ENCODE measurements around the gene KRTAP19-6. TPM values are rescaled to one million over a fixed set of nuclear protein-coding genes. Genes with fewer than 3 reads are reported as not detected.

KRTAP19-6 gene
- total RNA-seq: not detected

- DNase-seq: no peak
- no peak within 1 kb of the TSS for H3K4me3 Mint-ChIP-seq
- H3K4me1 Mint-ChIP-seq (ENCODE audit: low read depth): no peaks in the 10 kb centered on the region
- no peaks in the 10 kb centered on the region for H3K36me3 Mint-ChIP-seq (ENCODE audit: insufficient read depth)
- H3K9me3 Mint-ChIP-seq: peaks cover 4% of the 10 kb centered on the region
- ATAC-seq: no peak
- H3K27me3 Mint-ChIP-seq (ENCODE audit: low read depth): no peaks in the 10 kb centered on the region
Observed at GRCh38 chr21:30541764-30542163, at the start of gene KRTAP19-6. Gene KRTAP19-6 (minus strand): TSS chr21:30541864. CDS start chr21:30541833, 31 bp downstream.

DNA sequence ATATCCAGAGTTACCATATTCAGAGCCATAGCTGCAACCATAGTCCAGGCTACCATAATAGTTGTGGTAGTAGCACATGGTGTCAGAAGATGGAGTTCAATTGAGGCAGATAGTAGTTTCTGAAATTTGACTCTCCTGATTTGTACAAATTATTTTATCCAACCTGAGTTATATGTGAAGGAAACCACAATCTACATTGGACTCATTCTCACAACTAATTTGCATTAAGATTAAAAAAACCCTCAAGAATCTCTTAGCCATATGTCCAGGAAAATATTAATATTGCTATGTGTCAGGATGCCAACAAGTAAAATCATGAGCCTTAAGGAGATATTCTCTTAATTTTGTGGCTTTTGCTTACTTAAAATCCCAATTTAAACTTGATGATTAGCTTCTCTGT lies 48.6 kb upstream of the KRTAP19-6 start, which contains the start of gene KRTAP22-2:
Gene KRTAP22-2 (minus strand): TSS at position 101 of the 400 bp plus-strand sequence.
- no peaks in the 10 kb centered on the region for H3K4me1 Mint-ChIP-seq (ENCODE audit: low read depth)

DNA sequence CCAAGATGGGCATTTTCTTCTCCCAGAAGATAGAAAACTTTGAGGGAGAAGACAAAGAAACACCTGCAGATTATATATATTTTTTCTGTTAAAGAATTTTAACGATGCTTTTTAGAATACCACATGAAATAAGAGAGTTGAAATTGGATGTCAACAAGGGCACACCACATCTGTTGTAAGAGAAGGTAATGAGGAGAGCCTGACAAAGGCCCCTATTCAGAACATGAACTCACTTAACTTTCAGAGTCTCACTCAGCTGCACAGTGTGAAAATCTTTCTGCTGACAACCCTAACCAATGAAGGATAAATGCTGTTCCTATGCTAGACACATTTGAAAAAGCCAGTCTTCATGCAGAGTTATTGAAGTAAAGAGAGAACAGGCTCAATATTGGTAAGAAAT lies 41.2 kb upstream of the KRTAP19-6 start:
- Mint-ChIP-seq H3K9me3 (no peaks in the 10 kb centered on the region), H3K4me1 (ENCODE audit: low read depth) (no peaks in the 10 kb centered on the region), H3K27me3 (ENCODE audit: low read depth) (no peaks in the 10 kb centered on the region), H3K4me3 (no peak overlapping the region), H3K36me3 (ENCODE audit: insufficient read depth) (no peaks in the 10 kb centered on the region)
- no peak for DNase-seq
- no peak for ATAC-seq

More for the DNA sequence above, 48.6 kb upstream of the KRTAP19-6 start, which contains the start of gene KRTAP22-2:
- Mint-ChIP-seq H3K9me3 (no peaks in the 10 kb centered on the region), H3K36me3 (ENCODE audit: insufficient read depth) (no peaks in the 10 kb centered on the region), H3K27me3 (ENCODE audit: low read depth) (no peaks in the 10 kb centered on the region), H3K4me3 (no peak within 1 kb of the TSS)
- no peak for ATAC-seq
- DNase-seq: no peak

- no peaks in the 10 kb centered on the region for H3K4me1 Mint-ChIP-seq (ENCODE audit: low read depth)
- no peaks in the 10 kb centered on the region for H3K36me3 Mint-ChIP-seq (ENCODE audit: insufficient read depth)
- no peaks in the 10 kb centered on the region for H3K9me3 Mint-ChIP-seq
- H3K27me3 Mint-ChIP-seq (ENCODE audit: low read depth): no peaks in the 10 kb centered on the region
- ATAC-seq: no peak
- DNase-seq: no peak
- no peak overlapping the region for H3K4me3 Mint-ChIP-seq
Observed at GRCh38 chr21:30580132-30580531, 38.5 kb upstream of the KRTAP19-6 start.

- Mint-ChIP-seq H3K9me3 (no peaks in the 10 kb centered on the region), H3K36me3 (ENCODE audit: insufficient read depth) (no peaks in the 10 kb centered on the region), H3K4me3 (no peak overlapping the region), H3K4me1 (ENCODE audit: low read depth) (no peaks in the 10 kb centered on the region), H3K27me3 (ENCODE audit: low read depth) (no peaks in the 10 kb centered on the region)
- DNase-seq (no peak), ATAC-seq (no peak)
Observed at GRCh38 chr21:30579346-30579745, 37.7 kb upstream of the KRTAP19-6 start.

GRCh38 chr21:30577766-30578165 lies 36.1 kb upstream of the KRTAP19-6 start:
- Mint-ChIP-seq H3K27me3 (ENCODE audit: low read depth) (no peaks in the 10 kb centered on the region), H3K9me3 (no peaks in the 10 kb centered on the region), H3K4me3 (no peak overlapping the region), H3K36me3 (ENCODE audit: insufficient read depth) (no peaks in the 10 kb centered on the region), H3K4me1 (ENCODE audit: low read depth) (no peaks in the 10 kb centered on the region)
- DNase-seq (no peak), ATAC-seq (peak; percentile 56 to 79)

GRCh38 chr21:30567617-30568016 lies 26.0 kb upstream of the KRTAP19-6 start:
- ATAC-seq: no peak
- Mint-ChIP-seq H3K27me3 (ENCODE audit: low read depth) (no peaks in the 10 kb centered on the region), H3K4me1 (ENCODE audit: low read depth) (no peaks in the 10 kb centered on the region), H3K36me3 (ENCODE audit: insufficient read depth) (no peaks in the 10 kb centered on the region), H3K9me3 (peaks cover 5% of the 10 kb centered on the region), H3K4me3 (no peak overlapping the region)
- no peak for DNase-seq

DNA sequence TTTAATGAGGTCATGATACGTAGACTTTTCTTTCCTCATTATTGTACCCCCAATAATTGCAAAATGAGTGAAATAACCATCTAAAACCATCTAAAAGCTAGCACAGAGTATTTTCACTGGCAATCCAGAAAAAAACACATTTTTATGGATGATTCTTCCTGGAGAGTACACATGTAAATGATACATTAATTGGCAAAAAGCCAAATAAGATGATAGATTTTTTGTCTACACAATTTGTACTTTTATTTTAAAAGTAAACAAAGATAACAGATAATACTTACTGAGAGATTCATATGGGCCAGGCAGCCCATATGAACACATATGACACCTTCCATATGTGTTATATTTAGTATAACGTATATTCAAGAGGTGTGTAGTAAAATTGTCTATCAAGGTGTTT lies 22.0 kb upstream of the KRTAP19-6 start:
- no peak for DNase-seq
- no peaks in the 10 kb centered on the region for H3K9me3 Mint-ChIP-seq
- no peaks in the 10 kb centered on the region for H3K27me3 Mint-ChIP-seq (ENCODE audit: low read depth)
- no peaks in the 10 kb centered on the region for H3K36me3 Mint-ChIP-seq (ENCODE audit: insufficient read depth)
- H3K4me3 Mint-ChIP-seq: no peak overlapping the region
- no peaks in the 10 kb centered on the region for H3K4me1 Mint-ChIP-seq (ENCODE audit: low read depth)
- ATAC-seq: no peak

DNA sequence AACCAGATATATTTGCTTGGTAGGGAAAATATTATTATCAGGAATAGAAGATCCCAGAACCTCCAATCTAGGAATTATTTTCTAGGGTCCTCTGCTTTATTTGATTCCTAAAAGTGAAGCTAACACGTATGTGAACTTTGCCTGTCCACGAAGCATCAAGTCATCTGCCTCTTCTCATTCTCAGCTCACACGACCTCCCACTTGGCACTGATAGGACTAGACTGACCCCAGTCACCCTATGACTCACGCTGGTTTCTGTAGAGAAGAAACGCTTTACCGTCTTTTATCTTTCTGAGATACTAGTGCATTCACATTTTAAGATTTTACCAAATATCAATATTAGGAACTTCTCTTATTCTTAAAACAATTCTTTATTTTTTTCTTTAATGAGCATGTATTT lies 21.4 kb upstream of the KRTAP19-6 start:
- no peaks in the 10 kb centered on the region for H3K4me1 Mint-ChIP-seq (ENCODE audit: low read depth)
- H3K27me3 Mint-ChIP-seq (ENCODE audit: low read depth): no peaks in the 10 kb centered on the region
- DNase-seq: no peak
- H3K9me3 Mint-ChIP-seq: no peaks in the 10 kb centered on the region
- H3K36me3 Mint-ChIP-seq (ENCODE audit: insufficient read depth): no peaks in the 10 kb centered on the region
- ATAC-seq: no peak
- H3K4me3 Mint-ChIP-seq: no peak overlapping the region

DNA sequence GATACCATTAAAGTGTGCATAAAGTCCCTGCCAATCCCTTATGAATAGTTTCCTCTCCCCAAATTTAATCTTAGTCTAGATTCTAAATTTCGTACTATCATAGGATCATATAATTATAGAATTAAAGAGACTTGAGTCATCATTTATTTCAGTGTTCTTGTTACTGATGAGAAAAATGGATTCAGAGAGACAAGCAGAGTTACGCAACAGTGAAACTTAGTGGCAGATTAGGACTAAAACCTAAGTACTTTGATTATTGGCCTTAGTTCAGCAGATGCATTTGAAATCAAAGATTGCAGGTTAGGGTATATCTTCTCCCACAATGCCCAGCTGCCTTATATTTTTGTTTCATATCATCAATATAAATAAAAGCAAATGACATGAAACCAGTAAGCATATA lies 20.3 kb upstream of the KRTAP19-6 start:
- Mint-ChIP-seq H3K27me3 (ENCODE audit: low read depth) (no peaks in the 10 kb centered on the region), H3K36me3 (ENCODE audit: insufficient read depth) (no peaks in the 10 kb centered on the region), H3K4me1 (ENCODE audit: low read depth) (no peaks in the 10 kb centered on the region), H3K9me3 (no peaks in the 10 kb centered on the region), H3K4me3 (no peak overlapping the region)
- ATAC-seq: no peak
- DNase-seq: no peak

DNA sequence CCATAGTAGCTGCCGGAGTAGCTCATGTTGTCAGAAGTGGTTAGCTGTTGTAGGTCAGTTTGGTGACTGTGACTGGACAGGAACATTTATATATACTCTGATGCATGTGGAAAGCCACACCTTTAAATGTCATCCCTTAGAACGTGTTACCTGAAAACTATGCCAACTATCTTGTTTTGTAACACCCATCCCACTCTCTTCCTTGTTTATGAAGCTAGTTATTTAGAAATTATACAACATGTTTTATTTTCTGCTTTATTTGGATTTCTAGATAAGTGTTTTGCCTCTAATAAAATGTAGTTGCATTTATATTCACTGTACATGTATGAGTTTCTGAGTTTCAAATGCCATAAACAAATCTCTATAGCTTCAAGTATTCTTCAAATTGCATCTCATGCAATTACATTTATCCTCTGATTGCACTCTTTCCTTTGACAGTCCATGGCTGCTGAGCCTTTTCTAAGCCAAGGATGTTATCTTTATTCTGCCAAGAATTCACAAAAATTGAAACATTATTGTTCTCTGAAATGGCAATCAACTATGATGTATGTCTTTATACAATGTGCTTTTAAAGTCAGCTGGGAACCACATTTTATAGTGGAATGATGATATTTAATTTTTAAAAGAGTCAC lies 19.7 kb upstream of the KRTAP19-6 start, which contains the start of gene KRTAP19-7:
Gene KRTAP19-7 (minus strand): TSS at position 51 of the 632 bp plus-strand sequence. CDS start 25 bp downstream, at position 26.
- no peaks in the 10 kb centered on the region for H3K36me3 Mint-ChIP-seq (ENCODE audit: insufficient read depth)
- H3K4me3 Mint-ChIP-seq: no peak within 1 kb of the TSS
- no peaks in the 10 kb centered on the region for H3K27me3 Mint-ChIP-seq (ENCODE audit: low read depth)
- ATAC-seq: no peak
- no peaks in the 10 kb centered on the region for H3K9me3 Mint-ChIP-seq
- H3K4me1 Mint-ChIP-seq (ENCODE audit: low read depth): no peaks in the 10 kb centered on the region
- no peak for DNase-seq

- H3K27me3 Mint-ChIP-seq (ENCODE audit: low read depth): no peaks in the 10 kb centered on the region
- DNase-seq (no peak), ATAC-seq (no peak)
- no peak overlapping the region for H3K4me3 Mint-ChIP-seq
- H3K4me1 Mint-ChIP-seq (ENCODE audit: low read depth): no peaks in the 10 kb centered on the region
- H3K36me3 Mint-ChIP-seq (ENCODE audit: insufficient read depth): no peaks in the 10 kb centered on the region
- H3K9me3 Mint-ChIP-seq: peaks cover 11% of the 10 kb centered on the region
Observed at GRCh38 chr21:30555095-30555494, 13.4 kb upstream of the KRTAP19-6 start.

DNA sequence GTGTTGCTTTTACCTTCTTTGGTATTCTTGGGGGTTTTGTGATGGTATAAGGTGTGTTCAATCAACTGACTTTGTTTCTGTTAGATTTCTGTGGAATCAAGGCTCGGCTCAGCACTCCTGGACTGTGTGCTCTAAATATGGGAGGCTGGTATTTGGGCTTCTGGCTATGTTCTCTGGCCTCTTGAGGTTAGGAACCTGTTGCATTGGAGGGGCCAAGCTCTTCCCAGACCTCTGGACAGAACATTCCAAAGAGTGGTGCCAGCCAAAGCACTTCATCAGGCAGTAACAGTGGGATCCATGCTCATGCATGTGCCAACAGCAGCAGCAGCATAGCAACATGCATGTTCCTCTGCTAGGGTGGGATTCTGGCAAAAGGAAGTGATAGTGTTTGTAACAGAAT lies 11.1 kb upstream of the KRTAP19-6 start:
- Mint-ChIP-seq H3K4me1 (ENCODE audit: low read depth) (no peaks in the 10 kb centered on the region), H3K27me3 (ENCODE audit: low read depth) (peaks cover 2% of the 10 kb centered on the region), H3K4me3 (no peak overlapping the region), H3K36me3 (ENCODE audit: insufficient read depth) (no peaks in the 10 kb centered on the region), H3K9me3 (peaks cover 11% of the 10 kb centered on the region)
- ATAC-seq (no peak), DNase-seq (no peak)

- no peak for DNase-seq
- Mint-ChIP-seq H3K4me1 (ENCODE audit: low read depth) (no peaks in the 10 kb centered on the region), H3K9me3 (no peaks in the 10 kb centered on the region), H3K27me3 (ENCODE audit: low read depth) (no peaks in the 10 kb centered on the region), H3K4me3 (no peak overlapping the region), H3K36me3 (ENCODE audit: insufficient read depth) (no peaks in the 10 kb centered on the region)
- ATAC-seq: no peak
Observed at GRCh38 chr21:30518876-30519275, 22.8 kb downstream of the KRTAP19-6 start.

- no peak for DNase-seq
- Mint-ChIP-seq H3K4me1 (ENCODE audit: low read depth) (no peaks in the 10 kb centered on the region), H3K9me3 (no peaks in the 10 kb centered on the region), H3K36me3 (ENCODE audit: insufficient read depth) (no peaks in the 10 kb centered on the region), H3K4me3 (no peak overlapping the region), H3K27me3 (ENCODE audit: low read depth) (no peaks in the 10 kb centered on the region)
- ATAC-seq: no peak
Observed at GRCh38 chr21:30515681-30516080, 26.0 kb downstream of the KRTAP19-6 start.
